NCI-H2029 treated with DMSO at 0.1 percent for 48 hours (cell line): ENCODE data around the gene UBR4.
A peak's percentile ranks its signal among the peaks of the same experiment; 100 is the strongest.

Experiments
- DNase-seq: peaks from one replicate; lab custom pipeline; 2025; lab: John Stamatoyannopoulos, UW

The UBR4 gene

GRCh38 chr1:19072285-19072981 lies 137.6 kb downstream of the UBR4 start:
- no peak for DNase-seq

- no peak for DNase-seq
Measured at GRCh38 chr1:19071674-19072281, 138.3 kb downstream of the UBR4 start.

DNA sequence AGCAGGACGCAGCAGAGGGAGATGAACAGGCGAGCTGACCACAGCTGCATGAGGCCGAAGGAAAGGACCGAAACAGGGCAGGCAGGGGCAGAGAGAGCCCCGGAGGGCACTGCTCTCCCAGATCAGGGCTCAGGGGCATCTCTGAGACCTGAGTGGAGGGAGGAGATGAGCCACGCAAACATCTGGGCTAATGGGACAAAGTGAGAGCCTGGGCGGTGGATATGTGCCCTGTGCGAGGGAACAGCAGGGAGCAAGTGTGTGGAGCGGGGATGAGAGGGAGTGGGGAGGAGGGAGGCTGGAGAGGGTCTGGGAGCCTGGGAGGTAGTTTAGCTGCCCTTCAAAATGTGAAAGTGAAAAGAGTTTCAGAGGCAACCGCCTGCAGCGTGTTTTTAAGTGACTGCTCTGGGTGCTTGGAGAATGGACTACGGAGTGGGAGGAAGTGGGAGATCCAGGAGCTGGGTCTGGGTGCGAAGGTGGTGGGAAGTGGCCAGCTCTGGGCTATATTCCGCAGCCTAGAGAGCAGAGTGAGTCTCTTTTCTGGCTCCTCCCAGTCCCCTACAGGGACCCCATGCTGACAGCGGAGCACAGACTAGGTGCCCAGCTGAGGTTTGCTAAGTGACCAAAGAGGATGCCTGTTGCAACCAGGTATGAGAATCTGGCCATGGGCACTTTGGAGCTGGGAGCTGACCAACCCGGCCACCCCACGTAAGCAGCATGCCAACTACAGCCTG lies 139.0 kb downstream of the UBR4 start:
- no peak for DNase-seq

- no peak for DNase-seq
Measured at GRCh38 chr1:19070197-19070651, 139.8 kb downstream of the UBR4 start.

DNA sequence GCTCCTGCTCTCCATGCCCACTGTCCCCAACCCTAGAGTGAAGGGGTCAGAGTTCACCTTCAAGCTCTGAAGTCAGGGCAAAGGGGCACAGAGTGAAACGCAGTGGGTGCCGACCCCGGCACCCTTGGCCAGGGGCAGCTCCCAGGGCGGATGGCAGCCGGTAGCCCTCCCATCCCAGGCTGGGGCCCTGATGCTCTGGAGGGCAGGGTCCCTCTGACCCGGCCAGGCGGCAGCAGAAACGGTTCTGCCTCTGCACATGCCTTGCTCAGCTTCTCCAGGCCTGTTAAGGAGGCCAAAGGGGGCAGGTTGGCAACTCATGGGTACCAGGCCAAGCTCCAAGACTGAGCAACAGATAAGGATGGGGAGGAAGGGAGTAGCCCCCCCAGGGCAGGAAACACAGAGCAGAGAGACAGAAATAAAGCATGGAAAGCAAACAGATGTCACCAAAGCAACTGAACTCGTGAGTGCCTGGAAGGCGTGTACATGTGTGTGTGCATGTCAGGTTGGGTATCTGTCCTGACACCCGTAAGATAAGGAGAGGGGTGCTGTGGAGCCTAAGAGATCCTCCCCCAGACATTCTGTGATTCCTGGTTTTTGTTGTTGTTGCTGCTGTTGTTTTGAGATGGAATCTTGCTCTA lies 141.3 kb downstream of the UBR4 start:
- DNase-seq = no peak

DNA sequence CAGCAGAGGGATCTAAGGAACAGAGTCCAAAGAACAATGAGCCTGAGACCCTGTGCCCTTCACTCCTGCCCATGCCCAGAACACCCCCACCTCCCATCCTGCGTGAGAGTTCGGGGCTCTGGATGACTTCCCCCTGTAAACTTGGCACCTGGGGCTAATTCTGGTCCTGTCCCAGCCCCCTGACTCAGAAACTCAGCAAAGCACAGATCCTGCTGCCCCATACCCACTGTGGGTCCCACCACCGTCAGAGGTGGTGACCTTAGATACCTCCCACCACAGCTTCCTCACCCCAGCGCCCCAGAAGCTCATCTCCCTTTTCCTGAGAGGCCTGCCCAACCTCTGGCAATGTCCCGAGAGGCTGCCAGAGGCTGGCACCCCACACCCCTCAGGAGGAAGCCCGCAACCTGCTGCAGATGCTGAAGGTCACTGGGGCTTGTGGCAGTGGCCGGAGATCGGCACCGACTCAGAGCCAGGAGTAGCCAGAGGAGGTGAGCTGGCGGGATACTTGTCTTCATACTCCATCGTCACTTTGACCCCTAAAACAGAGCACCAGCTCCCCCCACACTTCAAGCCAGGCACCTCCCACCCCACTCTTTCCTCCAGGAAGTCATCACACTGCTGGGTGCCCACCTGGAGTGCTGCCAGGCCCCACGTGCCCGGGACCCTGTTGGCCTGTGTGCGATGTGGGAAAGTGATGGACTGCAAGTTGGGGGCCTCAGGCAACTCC lies 142.0 kb downstream of the UBR4 start:
- no peak for DNase-seq

DNA sequence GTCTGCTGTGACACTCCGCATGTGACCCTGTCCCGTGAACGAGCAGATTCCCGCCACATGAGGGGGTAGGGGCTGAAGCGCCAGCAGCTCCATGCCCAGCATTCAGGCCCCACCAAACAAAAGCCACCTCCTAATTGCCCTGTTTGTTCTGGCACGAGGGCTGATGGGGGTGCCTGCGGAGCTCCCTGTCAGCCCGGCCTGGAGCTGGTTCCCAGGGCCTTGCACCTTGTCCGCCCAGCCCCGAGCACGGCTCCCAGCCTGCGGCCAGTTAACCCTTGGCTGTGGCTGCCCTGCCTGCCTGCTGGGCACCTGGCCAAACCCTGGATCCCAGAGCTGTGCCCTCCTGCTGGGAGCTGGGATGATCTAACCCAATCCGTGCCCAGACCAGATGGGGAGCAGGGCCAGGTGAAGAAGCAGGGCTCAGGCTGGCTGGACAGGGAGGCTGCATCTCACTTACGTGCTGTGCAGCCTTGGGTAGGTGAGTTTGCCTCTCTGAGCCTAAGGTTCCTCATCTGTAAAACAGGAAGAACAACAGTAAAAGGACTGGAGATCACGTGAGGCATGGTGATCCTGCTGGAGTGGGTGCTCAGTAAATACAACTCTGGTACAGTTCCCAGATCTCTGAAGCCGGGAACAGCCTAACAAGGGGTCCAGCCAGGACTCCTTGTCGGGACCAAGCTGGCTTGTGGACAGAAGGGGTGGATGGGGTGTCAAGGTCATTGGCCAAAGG lies 142.7 kb downstream of the UBR4 start:
- peak; percentile 79 for DNase-seq

GRCh38 chr1:19066874-19067181 lies 143.2 kb downstream of the UBR4 start:
- no peak for DNase-seq

DNA sequence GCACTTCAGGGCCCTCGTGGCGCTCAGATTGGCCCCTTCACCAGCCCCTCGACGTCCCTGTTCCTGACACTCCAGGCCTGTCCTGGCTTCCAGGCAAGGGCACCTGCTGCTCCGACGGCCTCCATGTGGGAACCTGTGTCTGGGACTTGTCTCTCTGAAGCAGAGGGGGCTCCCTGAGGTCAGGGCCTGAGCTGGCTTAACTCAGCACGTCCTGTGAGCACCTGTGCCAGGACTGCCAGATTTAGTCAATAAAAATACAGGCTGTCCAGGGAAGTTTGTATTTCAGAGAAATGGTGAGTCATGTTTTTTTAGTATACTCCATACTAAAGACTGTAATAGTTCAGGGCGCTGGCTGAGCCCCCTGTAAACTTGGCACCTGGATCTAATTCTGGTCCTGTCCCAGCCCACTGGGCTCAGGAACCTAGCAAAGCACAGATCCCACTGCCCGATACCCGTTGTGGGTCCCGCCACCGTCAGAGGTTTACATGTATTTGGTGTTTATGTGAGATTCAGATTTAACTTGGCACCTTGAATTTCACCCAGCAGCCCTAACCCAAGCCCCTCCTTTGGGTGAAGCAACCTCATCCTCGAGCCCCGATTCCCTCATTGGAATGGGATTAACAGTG lies 143.7 kb downstream of the UBR4 start:
- DNase-seq = peak; percentile 69

GRCh38 chr1:19065526-19066247 lies 144.4 kb downstream of the UBR4 start:
- peak; percentile 69 for DNase-seq

GRCh38 chr1:19064906-19065450 lies 145.1 kb downstream of the UBR4 start:
- DNase-seq = no peak

GRCh38 chr1:19063122-19063521 lies 146.9 kb downstream of the UBR4 start:
- no peak for DNase-seq

DNA sequence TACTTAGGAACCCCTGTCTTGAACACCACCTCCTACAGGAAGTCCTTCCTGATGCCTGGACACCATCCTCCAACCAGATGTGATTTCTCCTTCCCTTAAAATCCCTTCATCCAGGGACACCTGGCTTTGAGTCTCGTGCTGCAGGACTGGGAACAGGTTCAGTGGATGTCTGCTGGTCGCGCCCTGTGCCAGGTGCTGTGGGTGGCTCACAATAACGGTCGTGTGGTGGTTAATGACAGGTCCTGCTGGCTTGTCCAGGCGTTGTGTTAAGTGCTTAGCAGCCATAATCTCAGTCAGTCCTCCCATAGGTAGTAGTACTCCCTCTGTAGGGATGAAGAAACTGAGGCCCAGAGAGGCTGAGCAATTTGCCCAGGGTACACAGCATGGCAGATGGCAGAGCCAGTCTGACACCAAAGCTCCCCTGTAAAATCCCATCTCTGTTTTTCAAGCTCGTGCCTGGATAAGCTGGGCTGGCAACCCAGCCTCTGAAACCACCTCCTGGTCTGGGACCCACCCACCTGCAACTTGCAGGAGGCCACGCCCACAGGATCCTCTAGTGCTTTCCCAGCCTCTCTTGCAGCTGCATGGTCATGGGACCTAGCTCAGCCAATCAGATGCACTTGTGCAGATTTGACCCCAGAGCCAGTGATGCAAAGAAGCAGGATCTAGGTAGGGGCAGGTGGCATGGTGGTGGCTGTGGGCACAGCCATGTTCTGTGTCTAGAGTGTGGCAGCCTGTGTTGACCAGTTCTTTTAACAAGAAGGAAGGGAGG lies 147.6 kb downstream of the UBR4 start:
- DNase-seq = no peak

- no peak for DNase-seq
Measured at GRCh38 chr1:19061798-19062197, 148.3 kb downstream of the UBR4 start.

DNA sequence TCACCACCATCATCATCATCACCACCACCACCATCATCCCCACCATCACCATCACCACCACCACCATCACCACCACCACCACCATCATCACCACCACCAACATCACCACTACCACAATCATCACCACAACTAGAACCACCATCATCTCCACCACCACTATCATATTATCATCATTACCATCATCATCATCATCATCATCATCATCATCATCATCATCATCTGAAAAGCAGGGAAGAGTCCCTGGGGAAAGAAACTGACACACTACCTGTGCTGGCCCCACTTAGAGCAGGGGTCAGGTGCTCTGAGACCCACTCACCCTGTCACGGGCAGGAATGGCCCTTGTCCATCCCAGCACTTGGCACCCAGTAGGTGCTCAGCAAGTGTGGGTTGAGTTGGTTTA lies 148.7 kb downstream of the UBR4 start:
- no peak for DNase-seq

DNA sequence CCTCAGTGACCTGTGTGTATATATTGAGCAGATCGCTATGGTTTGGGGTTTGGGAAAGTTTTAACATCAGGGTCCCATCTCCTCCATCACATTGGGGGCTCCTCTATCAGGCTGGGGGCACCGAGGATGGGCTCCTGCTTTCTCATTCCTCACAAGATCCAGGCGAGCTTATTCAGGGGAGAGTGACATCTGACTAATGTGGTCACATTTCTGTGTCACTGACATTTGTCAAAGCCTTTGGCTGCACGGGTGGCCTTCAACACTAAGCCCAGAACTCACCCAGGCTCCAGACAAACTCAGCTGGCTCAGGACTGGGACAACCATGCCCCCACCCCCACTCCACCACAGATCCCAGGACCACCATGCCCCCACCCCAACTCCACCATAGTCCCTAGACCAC lies 150.3 kb downstream of the UBR4 start:
- DNase-seq = no peak

- DNase-seq = no peak
Measured at GRCh38 chr1:19058476-19058797, 151.6 kb downstream of the UBR4 start.

DNA sequence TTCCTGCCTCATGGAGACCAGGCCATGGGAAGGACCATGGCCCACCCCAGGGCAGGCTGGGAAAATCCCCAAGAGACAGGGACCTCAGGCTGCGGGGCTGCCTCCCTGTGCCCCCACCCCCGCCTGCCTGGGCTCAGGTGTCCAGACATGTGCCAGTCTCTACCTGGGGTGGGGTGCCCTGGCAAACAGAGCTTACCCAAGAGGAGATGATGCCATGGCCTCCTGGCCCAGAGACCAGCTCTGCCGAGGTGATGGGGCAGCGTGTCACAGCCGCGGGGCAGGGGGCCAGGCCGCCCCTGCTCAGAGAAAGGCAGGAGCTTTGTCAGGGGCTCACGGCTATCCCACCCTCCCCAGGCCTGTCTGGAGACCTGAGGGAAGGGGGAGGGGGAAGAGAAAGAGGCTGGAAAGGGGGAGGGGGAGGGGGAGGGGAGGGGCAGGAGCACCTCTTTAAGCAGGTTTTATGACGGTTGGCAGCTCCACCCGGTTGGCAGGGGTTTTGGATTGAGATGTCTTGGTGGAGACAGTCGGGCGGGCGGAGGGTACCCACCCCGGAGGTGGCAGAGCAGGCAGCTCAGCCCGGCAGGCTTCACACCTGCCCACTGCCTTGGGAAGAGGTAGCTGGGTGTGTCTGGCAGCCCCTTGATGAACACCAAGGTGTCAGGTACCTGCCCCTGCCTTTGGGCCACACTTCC lies 152.1 kb downstream of the UBR4 start:
- no peak for DNase-seq
